Keratinocyte (primary cell): ENCODE data around the gene ANAPC16. TPM values are rescaled to one million over a fixed set of nuclear protein-coding genes. Genes with fewer than 3 reads are reported as not detected.

ENCODE experiments used
- DNase-seq: peaks from one replicate; pipeline ENCODE4 v3.0.0-alpha.2; 2011; ENCODE audit warnings: low read depth, missing footprints, low spot score
- FAIRE-seq: peaks from 2 replicates; lab custom pipeline; 2011; peaks lifted over from hg19 to GRCh38; lab: Jason Lieb, UNC
- H2AFZ ChIP-seq: 2 replicates; pipeline ENCODE4 v1.6.0; 2012; ENCODE audit warnings: low read length, control low read depth, inconsistent platforms; ENCODE audit not compliant: control insufficient read depth
- H3K27ac ChIP-seq: 2 replicates; pipeline ENCODE4 v1.5.1; 2011; ENCODE audit warnings: low read length; ENCODE audit not compliant: control insufficient read depth, insufficient read depth
- H3K27me3 ChIP-seq: 3 replicates; pipeline ENCODE4 v1.6.0; 2011; ENCODE audit warnings: low read length; ENCODE audit not compliant: control insufficient read depth, insufficient read depth; ENCODE audit errors: extremely low read depth
- H3K36me3 ChIP-seq, 2 experiments: 2 replicates in 1 of 2; 3 replicates in 1 of 2; pipeline ENCODE4 v1.5.1; 2011; ENCODE audit warnings: low read length in 2 of 2, mild to moderate bottlenecking in 1 of 2; ENCODE audit not compliant: control insufficient read depth in 2 of 2, insufficient read depth in 2 of 2; ENCODE audit errors: extremely low read depth in 1 of 2
- H3K4me1 ChIP-seq: 3 replicates; pipeline ENCODE4 v1.5.1; 2011; ENCODE audit warnings: low read length; ENCODE audit not compliant: control insufficient read depth, insufficient read depth; ENCODE audit errors: extremely low read depth
- H3K4me2 ChIP-seq: 3 replicates; pipeline ENCODE4 v1.6.0; 2011; ENCODE audit warnings: low read depth, low read length; ENCODE audit not compliant: control insufficient read depth, insufficient read depth; ENCODE audit errors: extremely low read depth
- H3K4me3 ChIP-seq, 3 experiments: fragments of 200-600 bp in 1 of 3; sonication (generic) in 1 of 3; 2 replicates in 2 of 3; 3 replicates in 1 of 3; pipeline ENCODE4 v1.5.1; 2011 to 2016; ENCODE audit warnings: low read length in 3 of 3, mild to moderate bottlenecking in 3 of 3, control low read depth in 2 of 3, inconsistent platforms in 1 of 3, low read depth in 1 of 3, mixed read lengths in 1 of 3, mixed run types in 1 of 3, moderate library complexity in 1 of 3; ENCODE audit not compliant: control insufficient read depth in 2 of 3, insufficient read depth in 2 of 3; ENCODE audit errors: extremely low read depth in 1 of 3
- H3K79me2 ChIP-seq: 2 replicates; pipeline ENCODE4 v1.6.0; 2012; ENCODE audit warnings: low read length; ENCODE audit not compliant: control insufficient read depth, insufficient read depth
- H3K9ac ChIP-seq: 3 replicates; pipeline ENCODE4 v1.6.0; 2011; ENCODE audit warnings: low read length; ENCODE audit not compliant: control insufficient read depth, insufficient read depth; ENCODE audit errors: extremely low read depth
- H3K9me1 ChIP-seq: 3 replicates; pipeline ENCODE4 v1.6.0; 2011; ENCODE audit warnings: low read length; ENCODE audit not compliant: control insufficient read depth, insufficient read depth; ENCODE audit errors: extremely low read depth
- H3K9me3 ChIP-seq: 2 replicates; pipeline ENCODE4 v1.5.1; 2012; ENCODE audit warnings: low read depth, low read length; ENCODE audit not compliant: control insufficient read depth
- H4K20me1 ChIP-seq: 3 replicates; pipeline ENCODE4 v1.6.0; 2011; ENCODE audit warnings: low read length; ENCODE audit not compliant: control insufficient read depth, insufficient read depth; ENCODE audit errors: extremely low read depth
- EZH2 ChIP-seq: IDR thresholded peaks from one replicate; pipeline ENCODE4 v1.6.1; 2012; ENCODE audit warnings: inconsistent platforms, mild to moderate bottlenecking, low read length, moderate library complexity
- dilution Hi-C: fragments of 300-500 bp; cut with MboI; formaldehyde crosslinking; loops from one replicate; pipeline ENCODE4 v1.7.0; 2020; ENCODE audit warnings: low sequenced_read_pairs; ENCODE audit not compliant: extremely low pct_ligation_motif_present
- polyA plus RNA-seq, 5 experiments: library from polyadenylated mRNA; depleted of rRNA in 3 of 5; stranded (reverse) in 3 of 5; stranded (forward) in 1 of 5; unstranded in 1 of 5; fragments of >200 nt; gene quantifications; 1 replicate in 1 of 5; 2 replicates in 3 of 5; 3 replicates in 1 of 5; pipeline versions ENCODE4 v1.2.1 to v1.2.3, GENCODE V29; 2011 to 2012; ENCODE audit warnings: missing spikeins in 2 of 5, low read depth in 1 of 5, low replicate concordance in 1 of 5
- TF ChIP-seq, protein P1 (sequence below), 3 experiments: IDR thresholded peaks in 1 of 3; conservative IDR thresholded peaks in 1 of 3; optimal IDR thresholded peaks in 1 of 3; 2 replicates in 2 of 3; 3 replicates in 1 of 3; pipeline versions ENCODE3 to v1.5.1; 2011; ENCODE audit warnings: low read length in 3 of 3, mild to moderate bottlenecking in 3 of 3, moderate library complexity in 2 of 3, control low read depth in 1 of 3, inconsistent platforms in 1 of 3; ENCODE audit not compliant: insufficient read depth in 2 of 3; ENCODE audit errors: extremely low read depth in 1 of 3

ANAPC16 gene
- polyA plus RNA-seq, 1 donor (not counting 4 experiments of a cell fraction or from before 2014, with no cell fraction given) = 93.9 TPM

DNA sequence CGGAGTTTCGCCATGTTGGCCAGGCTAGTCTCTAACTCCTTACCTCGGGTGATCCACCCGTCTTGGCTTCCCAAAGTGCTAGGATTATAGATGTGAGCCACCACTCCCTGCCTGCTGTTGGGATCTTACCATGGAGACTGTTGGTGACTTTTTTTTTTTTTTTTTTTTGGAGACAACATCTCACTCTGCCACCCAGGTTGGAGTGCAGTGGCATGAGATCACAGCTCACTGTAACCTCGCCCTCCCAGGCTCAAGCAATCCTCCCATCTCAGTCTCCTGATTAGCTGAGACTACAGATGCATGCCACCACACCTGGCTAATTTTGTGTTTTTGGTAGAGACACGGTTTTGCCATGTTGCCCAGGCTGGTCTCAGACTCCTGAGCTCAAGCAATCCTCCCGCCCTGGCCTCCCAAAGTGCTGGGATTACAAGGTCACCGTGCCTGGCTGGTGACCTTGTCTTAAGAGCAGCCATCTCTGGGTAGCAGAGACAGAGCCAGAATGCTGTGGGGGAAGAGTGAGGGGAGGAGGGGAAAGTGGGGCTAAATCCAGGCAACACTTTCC, 26.0 kb downstream of the ANAPC16 start:
- no peak overlapping the region for H3K4me3 ChIP-seq
- H3K79me2 ChIP-seq = no peaks in the 10 kb centered on the region
- H3K4me2 ChIP-seq = no peak overlapping the region
- H3K27ac ChIP-seq = no peak overlapping the region
- dilution Hi-C loops = no loop called here
- no peaks in the 10 kb centered on the region for H3K9me3 ChIP-seq
- peaks cover 0 to 1% of the 10 kb centered on the region in 2 experiments for H3K36me3 ChIP-seq
- TF ChIP-seq, protein P1, sequence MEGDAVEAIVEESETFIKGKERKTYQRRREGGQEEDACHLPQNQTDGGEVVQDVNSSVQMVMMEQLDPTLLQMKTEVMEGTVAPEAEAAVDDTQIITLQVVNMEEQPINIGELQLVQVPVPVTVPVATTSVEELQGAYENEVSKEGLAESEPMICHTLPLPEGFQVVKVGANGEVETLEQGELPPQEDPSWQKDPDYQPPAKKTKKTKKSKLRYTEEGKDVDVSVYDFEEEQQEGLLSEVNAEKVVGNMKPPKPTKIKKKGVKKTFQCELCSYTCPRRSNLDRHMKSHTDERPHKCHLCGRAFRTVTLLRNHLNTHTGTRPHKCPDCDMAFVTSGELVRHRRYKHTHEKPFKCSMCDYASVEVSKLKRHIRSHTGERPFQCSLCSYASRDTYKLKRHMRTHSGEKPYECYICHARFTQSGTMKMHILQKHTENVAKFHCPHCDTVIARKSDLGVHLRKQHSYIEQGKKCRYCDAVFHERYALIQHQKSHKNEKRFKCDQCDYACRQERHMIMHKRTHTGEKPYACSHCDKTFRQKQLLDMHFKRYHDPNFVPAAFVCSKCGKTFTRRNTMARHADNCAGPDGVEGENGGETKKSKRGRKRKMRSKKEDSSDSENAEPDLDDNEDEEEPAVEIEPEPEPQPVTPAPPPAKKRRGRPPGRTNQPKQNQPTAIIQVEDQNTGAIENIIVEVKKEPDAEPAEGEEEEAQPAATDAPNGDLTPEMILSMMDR (optimal IDR thresholded peaks at IDR 0.05 in 1 of 3, IDR thresholded peaks at IDR 0.05 in 1 of 3, conservative IDR thresholded peaks at IDR 0.05 in 1 of 3; ENCODE audit: extremely low read depth in 1 of 3, insufficient read depth in 2 of 3, low read length in 3 of 3) = no peak
- no peak for TF ChIP-seq EZH2
- no peaks in the 10 kb centered on the region for H3K27me3 ChIP-seq
- no peak for DNase-seq
- H4K20me1 ChIP-seq = no peaks in the 10 kb centered on the region
- peaks cover 13% of the 10 kb centered on the region for H3K4me1 ChIP-seq
- FAIRE-seq = no peak
- no peaks in the 10 kb centered on the region for H3K9me1 ChIP-seq
- no peak overlapping the region for H2AFZ ChIP-seq
- no peak overlapping the region for H3K9ac ChIP-seq

DNA sequence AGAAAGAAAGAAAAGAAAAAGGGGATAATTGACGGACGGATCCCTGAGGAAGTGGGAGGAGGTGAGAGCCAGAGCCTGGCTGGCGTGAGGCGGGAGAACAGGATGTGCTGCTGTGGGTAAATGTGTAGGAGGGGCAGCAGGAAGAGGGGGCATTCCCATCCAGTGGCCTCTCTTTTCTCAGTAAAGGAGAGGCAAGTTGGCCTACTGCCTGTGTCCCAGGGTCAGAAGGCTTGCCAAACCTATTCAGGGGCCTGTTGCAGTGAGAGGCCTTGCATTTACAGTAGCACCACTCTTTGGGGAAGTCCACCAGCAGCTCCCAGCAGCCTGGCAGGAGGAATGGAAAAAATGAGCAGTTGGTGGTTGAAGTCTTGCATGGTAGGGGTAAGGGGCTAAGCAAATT, 26.9 kb downstream of the ANAPC16 start:
- no peaks in the 10 kb centered on the region for H4K20me1 ChIP-seq
- FAIRE-seq (no peak), DNase-seq (no peak)
- TF ChIP-seq, protein P1 (optimal IDR thresholded peaks at IDR 0.05 in 1 of 3, IDR thresholded peaks at IDR 0.05 in 1 of 3, conservative IDR thresholded peaks at IDR 0.05 in 1 of 3; ENCODE audit: extremely low read depth in 1 of 3, insufficient read depth in 2 of 3, low read length in 3 of 3) = no peak
- TF ChIP-seq EZH2 = no peak
- H3K9me1 ChIP-seq = no peaks in the 10 kb centered on the region
- H3K9me3 ChIP-seq = no peaks in the 10 kb centered on the region
- H3K79me2 ChIP-seq = no peaks in the 10 kb centered on the region
- H3K4me3 ChIP-seq = no peak overlapping the region
- H3K36me3 ChIP-seq = no peaks in the 10 kb centered on the region
- peaks cover 20% of the 10 kb centered on the region for H3K4me1 ChIP-seq
- no peak overlapping the region for H3K4me2 ChIP-seq
- H2AFZ ChIP-seq = no peak overlapping the region
- dilution Hi-C loops = no loop called here
- no peaks in the 10 kb centered on the region for H3K27me3 ChIP-seq
- no peak overlapping the region for H3K27ac ChIP-seq
- H3K9ac ChIP-seq = no peak overlapping the region
